Cortex of kidney (tissue), 1 donor: ENCODE measurements around the gene MAD1L1.
"Not testable (repeated sequence)": the region's sequence is repeated elsewhere in the genome, so short reads cannot be mapped to it uniquely, and the experiment has no call there.

Experiments used
- DNase-seq: peaks from one replicate; lab custom pipeline; 2025; lab: John Stamatoyannopoulos, UW

The MAD1L1 gene

GRCh38 chr7:1987591-1988532, 244.9 kb downstream of the MAD1L1 start:
- no peak for DNase-seq

GRCh38 chr7:1987084-1987535, 245.6 kb downstream of the MAD1L1 start:
- DNase-seq, result no peak

GRCh38 chr7:1986366-1987083, 246.2 kb downstream of the MAD1L1 start:
- no peak for DNase-seq

- no peak for DNase-seq
Observed at GRCh38 chr7:1985936-1986335, 246.8 kb downstream of the MAD1L1 start.

GRCh38 chr7:1985042-1985441, 247.7 kb downstream of the MAD1L1 start:
- DNase-seq, result no peak

GRCh38 chr7:1981878-1982230, 250.9 kb downstream of the MAD1L1 start:
- no peak for DNase-seq

GRCh38 chr7:1981201-1981877, 251.4 kb downstream of the MAD1L1 start:
- DNase-seq, result no peak

GRCh38 chr7:1979591-1980560, 252.9 kb downstream of the MAD1L1 start:
- no peak for DNase-seq

- DNase-seq, result no peak
Observed at GRCh38 chr7:1978656-1979590, 253.8 kb downstream of the MAD1L1 start.

- DNase-seq, result no peak
Observed at GRCh38 chr7:1977876-1978441, 254.8 kb downstream of the MAD1L1 start.

GRCh38 chr7:1977059-1977875, 255.5 kb downstream of the MAD1L1 start:
- no peak for DNase-seq

- not testable (repeated sequence) for DNase-seq
Observed at GRCh38 chr7:1976521-1976920, 256.2 kb downstream of the MAD1L1 start.

- no peak for DNase-seq
Observed at GRCh38 chr7:1975581-1975980, 257.2 kb downstream of the MAD1L1 start.

- no peak for DNase-seq
Observed at GRCh38 chr7:1975179-1975578, 257.6 kb downstream of the MAD1L1 start.

GRCh38 chr7:1974290-1975101, 258.2 kb downstream of the MAD1L1 start:
- DNase-seq, result no peak

GRCh38 chr7:1973321-1974251, 259.2 kb downstream of the MAD1L1 start:
- DNase-seq, result no peak

GRCh38 chr7:1972744-1973143, 260.0 kb downstream of the MAD1L1 start:
- DNase-seq, result no peak
